Measurements from ENCODE around the gene TAF15. TPM values are rescaled to one million over a fixed set of nuclear protein-coding genes. Genes with fewer than 3 reads are reported as not detected.

Gene TAF15
- total and polyA plus RNA-seq, 3 donors from 2014 or later = 133 to 185 (median 160) TPM

GRCh38 chr17:35797918-35798317 lies 11.4 kb upstream of the TAF15 start:
- peaks cover 53% of the 10 kb centered on the region for H3K4me1 ChIP-seq
- intact Hi-C loops (cut with DNase I; ENCODE audit: low total_unique reads) = no loop called here
- H3K27me3 ChIP-seq = no peaks in the 10 kb centered on the region
- H3K27ac ChIP-seq = no peak overlapping the region
- H3K9me3 ChIP-seq = no peaks in the 10 kb centered on the region
- no peak for TF ChIP-seq CTCF (IDR thresholded peaks at IDR 0.05)
- no peak for TF ChIP-seq POLR2A (IDR thresholded peaks at IDR 0.05)
- no peak overlapping the region for H3K4me3 ChIP-seq
- DNase-seq = no peak
- WGBS, 2 donors = 62 to 66% methylated on average over 5 of the region's 5 CpGs
- no peaks in the 10 kb centered on the region for H3K36me3 ChIP-seq (ENCODE audit: low read depth, missing control alignments)

GRCh38 chr17:35799942-35800341 lies 9.3 kb upstream of the TAF15 start:
- H3K27ac ChIP-seq = no peak overlapping the region
- no peaks in the 10 kb centered on the region for H3K27me3 ChIP-seq
- H3K9me3 ChIP-seq = no peaks in the 10 kb centered on the region
- TF ChIP-seq POLR2A (IDR thresholded peaks at IDR 0.05) (no peak), CTCF (IDR thresholded peaks at IDR 0.05) (no peak)
- H3K4me3 ChIP-seq = no peak overlapping the region
- no peaks in the 10 kb centered on the region for H3K36me3 ChIP-seq (ENCODE audit: low read depth, missing control alignments)
- peak; percentile 89 for DNase-seq
- intact Hi-C loops (cut with DNase I; ENCODE audit: low total_unique reads) = loop anchor here (5.0 kb wide), 1 partner anchor 33 kb away; no protein-coding TSS in a partner anchor
- H3K4me1 ChIP-seq = peaks cover 53% of the 10 kb centered on the region

GRCh38 chr17:35801583-35802224 lies 7.6 kb upstream of the TAF15 start:
- peak; percentile 53 for DNase-seq
- no peaks in the 10 kb centered on the region for H3K9me3 ChIP-seq
- 66 to 72% methylated on average over 9 of the region's 9 CpGs for WGBS, 2 donors
- intact Hi-C loops (cut with DNase I; ENCODE audit: low total_unique reads) = loop anchor here (5.0 kb wide), 1 partner anchor 34 kb away; no protein-coding TSS in a partner anchor
- H3K36me3 ChIP-seq (ENCODE audit: low read depth, missing control alignments) = no peaks in the 10 kb centered on the region
- H3K27ac ChIP-seq = no peak overlapping the region
- TF ChIP-seq CTCF (IDR thresholded peaks at IDR 0.05) (no peak), POLR2A (IDR thresholded peaks at IDR 0.05) (no peak)
- no peak overlapping the region for H3K4me3 ChIP-seq
- peaks cover 45% of the 10 kb centered on the region for H3K4me1 ChIP-seq
- no peaks in the 10 kb centered on the region for H3K27me3 ChIP-seq

- Histone ChIP-seq H3K4me1 (peaks cover 16% of the 10 kb centered on the region), H3K27ac (no peak overlapping the region), H3K9me3 (no peaks in the 10 kb centered on the region), H3K4me3 (no peak overlapping the region), H3K27me3 (no peaks in the 10 kb centered on the region), H3K36me3 (ENCODE audit: low read depth, missing control alignments) (no peaks in the 10 kb centered on the region)
- TF ChIP-seq POLR2A (IDR thresholded peaks at IDR 0.05) = no peak
- peak; percentile 82 to 91 (median 89) for TF ChIP-seq CTCF (IDR thresholded peaks at IDR 0.05)
- intact Hi-C loops (cut with DNase I; ENCODE audit: low total_unique reads) = loop anchor here (5.0 kb wide), 1 partner anchor 37 kb away; no protein-coding TSS in a partner anchor
- WGBS, 2 donors = 23 to 41% methylated on average over 1 of the region's 1 CpG
- peak; percentile 69 for DNase-seq
These were observed 4.6 kb upstream of the TAF15 start for GRCh38 chr17:35804658-35805192.

Data from testis (tissue), 3 donors.